GM18951 (cell line): ENCODE results near the gene RAP1GAP2.

Experiments used
- POLR2A ChIP-seq: IDR thresholded peaks from 4 replicates; pipeline ENCODE4 v1.6.1; 2011; ENCODE audit warnings: mild to moderate bottlenecking; ENCODE audit not compliant: insufficient read length, insufficient read depth; ENCODE audit errors: extremely low read depth
- in situ Hi-C: fragments of 300-500 bp; cut with MboI; formaldehyde crosslinking; loops from one replicate; pipeline ENCODE4 v1.12.0; 2022; ENCODE audit warnings: low sequenced_read_pairs, mixed read lengths, inconsistent platforms; ENCODE audit not compliant: unreplicated experiment

The RAP1GAP2 gene

DNA sequence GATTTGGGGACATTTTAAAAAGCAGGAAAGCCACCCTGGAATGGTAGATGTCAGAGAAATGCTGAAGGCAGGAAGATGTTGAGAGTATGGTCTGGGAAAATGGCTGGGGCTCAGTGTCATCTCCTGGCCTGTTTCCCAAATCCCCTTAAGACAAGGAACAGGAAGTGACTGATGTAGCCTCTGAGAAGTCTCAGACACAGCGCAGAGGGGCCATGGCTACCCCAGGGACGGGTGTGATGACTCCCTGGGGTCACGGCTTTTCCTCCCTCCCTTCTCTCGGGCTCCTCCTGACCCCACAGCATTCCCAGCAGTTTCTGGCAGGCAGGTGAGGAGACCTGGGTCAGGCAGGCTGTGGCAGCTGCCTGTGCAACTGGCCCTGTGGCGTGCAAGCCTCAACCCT, 45.4 kb downstream of the RAP1GAP2 start:
- no peak for TF ChIP-seq POLR2A
- in situ Hi-C loops: no loop called here

DNA sequence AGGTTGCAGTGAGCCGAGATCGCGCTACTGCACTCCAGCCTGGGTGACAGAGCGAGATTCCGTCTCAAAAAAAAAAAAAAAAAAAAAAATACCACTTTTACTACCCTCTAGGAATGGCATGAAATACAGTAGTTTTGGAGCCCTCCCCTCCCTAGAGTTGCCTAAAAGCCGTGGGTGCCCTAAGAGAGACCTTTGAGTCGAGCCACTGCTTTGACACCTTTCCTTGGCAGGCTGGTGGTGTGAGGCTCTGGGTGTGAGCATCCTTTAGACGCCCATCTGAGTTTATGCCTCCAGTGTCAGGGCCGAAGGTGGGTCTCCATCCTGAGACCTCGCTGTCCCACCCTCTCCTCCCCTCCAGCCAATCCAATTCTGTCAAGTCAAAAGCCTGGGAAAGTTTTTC, 46.2 kb downstream of the RAP1GAP2 start:
- TF ChIP-seq POLR2A: no peak
- in situ Hi-C loops: no loop called here

DNA sequence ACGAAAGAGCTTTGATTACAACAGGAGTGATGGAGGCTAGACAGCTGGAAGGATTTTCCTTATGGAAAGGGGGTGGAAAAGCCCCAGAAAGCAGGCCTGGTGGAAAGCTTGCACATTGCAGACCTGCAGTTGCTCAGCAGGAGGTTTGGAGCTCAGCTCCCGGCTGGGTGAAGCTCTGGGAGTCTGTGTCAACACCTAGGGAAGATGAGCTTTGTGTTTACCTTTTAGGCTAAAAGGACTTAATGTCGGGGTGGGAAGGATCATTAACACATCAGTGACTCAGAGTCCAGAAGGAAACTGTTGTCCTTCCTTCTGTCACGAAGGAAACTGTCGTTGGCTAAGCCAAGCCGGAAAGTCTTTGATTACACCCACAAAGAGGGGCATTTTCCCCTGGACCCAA, 48.2 kb downstream of the RAP1GAP2 start:
- no peak for TF ChIP-seq POLR2A
- in situ Hi-C loops: no loop called here

DNA sequence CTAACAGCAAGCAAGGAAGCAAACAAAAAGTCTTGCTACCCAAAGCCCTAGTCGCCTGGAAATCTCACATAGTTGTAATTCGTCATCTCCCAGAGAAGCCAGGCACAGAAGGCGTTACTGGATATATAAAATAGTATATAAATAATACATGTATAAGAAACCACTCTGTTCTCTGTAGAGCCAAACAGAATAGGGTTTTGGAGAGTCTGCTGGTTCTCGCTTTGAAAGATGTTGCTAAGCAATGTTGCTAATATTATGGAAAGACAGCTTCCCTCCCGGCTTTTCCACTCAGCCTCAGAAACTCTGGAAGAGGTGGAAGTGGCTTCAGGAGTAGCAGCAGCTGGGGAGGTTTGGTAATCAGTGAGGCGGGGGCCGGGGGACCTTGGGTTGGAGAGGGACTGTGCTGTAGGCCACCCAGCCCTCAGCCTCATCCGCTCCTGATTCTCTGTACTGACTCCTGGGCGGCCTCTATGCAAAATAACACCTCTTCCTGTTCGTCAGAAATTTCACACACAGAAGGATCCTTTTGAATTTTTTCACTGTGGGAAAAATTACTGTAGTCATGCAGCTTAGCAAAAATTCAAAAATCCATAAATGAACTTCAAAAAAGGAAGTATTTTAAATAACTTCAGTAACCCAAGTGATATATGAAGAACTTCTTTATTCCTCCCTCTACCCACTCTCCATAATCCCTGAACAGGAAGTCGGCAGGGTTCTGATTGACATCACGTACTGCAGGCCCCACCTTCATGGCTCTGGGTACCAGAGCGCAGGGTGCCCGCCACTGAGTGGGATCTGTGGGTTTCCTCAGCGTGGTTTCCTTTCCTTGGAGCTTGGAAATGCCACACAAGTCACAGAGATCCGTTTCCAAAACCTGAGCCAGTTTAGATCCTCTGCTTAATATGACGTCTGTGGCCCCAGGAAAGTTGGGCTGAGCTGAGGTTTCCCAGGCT, 51.4 kb downstream of the RAP1GAP2 start:
- in situ Hi-C loops: no loop called here
- no peak for TF ChIP-seq POLR2A

DNA sequence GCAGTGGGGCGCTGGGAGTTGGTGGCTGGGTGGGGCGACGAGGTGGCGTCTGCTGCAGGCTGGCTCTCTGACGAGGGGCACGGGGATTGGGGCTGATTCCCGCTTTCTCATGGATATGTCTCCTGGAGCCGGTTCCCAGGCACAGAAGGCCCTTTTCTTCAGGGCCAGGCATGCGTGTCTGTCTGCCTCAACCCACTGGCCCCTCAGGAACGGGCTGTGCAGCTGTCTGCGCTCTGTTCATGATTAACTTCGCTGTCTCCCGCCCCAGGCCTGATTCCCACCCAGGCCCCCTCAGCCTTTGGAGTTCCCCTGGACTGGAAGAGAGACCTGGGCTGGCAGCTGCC, 53.1 kb downstream of the RAP1GAP2 start:
- in situ Hi-C loops: no loop called here
- no peak for TF ChIP-seq POLR2A

DNA sequence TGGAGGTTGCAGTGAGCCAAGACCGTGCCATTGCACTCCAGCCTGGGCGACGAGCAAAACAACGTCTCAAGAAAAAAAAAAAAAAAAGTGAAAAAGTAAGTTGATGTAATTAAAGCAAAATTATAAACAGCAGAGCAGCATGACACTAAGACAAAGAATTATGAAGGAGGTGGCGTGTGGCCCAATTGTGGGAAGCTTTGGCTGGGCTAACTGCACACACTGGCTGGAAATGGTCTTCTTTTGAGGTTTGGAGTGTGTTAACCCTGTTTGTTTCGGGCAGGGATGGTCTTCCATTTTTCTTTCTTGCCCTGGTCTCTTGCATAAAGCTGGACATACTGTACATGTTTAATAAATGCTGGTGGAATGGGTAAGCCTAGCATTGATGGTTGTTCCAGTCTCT, 54.8 kb downstream of the RAP1GAP2 start:
- no peak for TF ChIP-seq POLR2A
- in situ Hi-C loops: loop anchor here (10.0 kb wide), 1 partner anchor 154 kb away; no protein-coding TSS in a partner anchor

DNA sequence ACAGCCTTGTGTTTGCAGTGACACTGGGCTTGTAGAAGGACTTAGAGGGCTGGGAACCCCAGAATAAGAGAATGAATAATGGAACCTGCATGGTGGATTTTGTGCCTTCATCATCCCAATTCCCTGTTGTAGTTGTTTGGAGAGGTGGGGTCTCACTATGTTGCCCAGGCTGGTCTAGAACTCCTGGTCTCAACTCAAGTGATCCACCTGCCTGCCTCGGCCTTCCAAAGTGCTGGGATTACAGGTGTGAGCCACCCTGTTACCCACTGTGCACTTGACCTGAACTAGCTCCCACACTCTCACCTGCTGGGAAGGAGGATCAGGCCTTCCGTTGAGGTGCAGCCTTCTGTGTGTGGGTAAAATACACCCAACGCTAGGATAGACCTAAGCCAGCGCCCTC, 55.4 kb downstream of the RAP1GAP2 start:
- no peak for TF ChIP-seq POLR2A
- in situ Hi-C loops: loop anchor here (10.0 kb wide), 1 partner anchor 153 kb away; no protein-coding TSS in a partner anchor

DNA sequence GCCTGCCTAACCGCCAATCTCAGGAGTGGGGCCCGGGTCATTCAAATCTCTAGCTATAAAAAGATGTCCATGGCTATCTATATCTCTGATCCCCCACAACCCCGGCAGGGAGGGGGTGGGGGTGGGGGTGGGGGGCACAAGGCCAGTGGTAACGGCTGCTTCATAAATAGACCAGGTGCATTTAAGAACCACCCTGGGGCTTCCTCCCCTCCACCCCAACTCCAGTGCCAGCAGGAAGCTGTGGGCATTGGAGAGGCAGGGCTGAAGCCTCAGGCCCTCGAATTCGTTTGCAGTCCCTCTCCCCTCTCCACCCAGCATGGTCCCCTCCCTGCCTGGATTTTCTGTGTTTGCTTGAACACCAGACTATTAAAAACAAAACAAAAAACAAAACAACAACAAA, 56.0 kb downstream of the RAP1GAP2 start:
- TF ChIP-seq POLR2A: no peak
- in situ Hi-C loops: loop anchor here (10.0 kb wide), 1 partner anchor 153 kb away; no protein-coding TSS in a partner anchor

DNA sequence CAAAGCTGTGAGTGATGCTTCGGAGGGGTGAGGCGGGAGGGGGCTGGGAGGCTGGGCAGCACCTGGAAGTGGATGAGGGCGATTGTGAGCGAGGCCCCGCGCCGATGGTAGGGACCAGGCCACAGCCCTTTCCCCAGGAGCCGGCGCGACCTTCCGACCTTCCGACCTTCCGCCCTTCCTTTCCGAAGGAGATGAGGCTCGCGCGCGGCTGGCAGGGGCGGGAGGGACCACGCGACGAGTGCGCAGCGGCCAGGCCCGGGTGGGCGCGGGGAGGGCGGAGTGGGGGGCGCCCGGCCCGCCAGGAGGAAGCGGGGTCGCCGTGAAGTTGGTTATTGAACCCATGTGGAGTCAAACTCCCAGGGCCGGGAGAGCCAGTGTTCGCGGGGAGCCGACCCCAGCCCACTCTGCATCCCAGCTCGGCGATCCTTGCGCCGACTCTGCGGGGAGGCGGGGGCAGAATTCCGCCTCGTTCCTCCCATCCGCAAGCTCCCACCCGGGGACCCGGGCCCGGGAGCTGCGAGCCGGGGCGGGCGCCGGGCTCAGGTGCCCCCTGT, 56.6 kb downstream of the RAP1GAP2 start:
- in situ Hi-C loops: loop anchor here (10.0 kb wide), 1 partner anchor 152 kb away; no protein-coding TSS in a partner anchor
- TF ChIP-seq POLR2A: no peak

DNA sequence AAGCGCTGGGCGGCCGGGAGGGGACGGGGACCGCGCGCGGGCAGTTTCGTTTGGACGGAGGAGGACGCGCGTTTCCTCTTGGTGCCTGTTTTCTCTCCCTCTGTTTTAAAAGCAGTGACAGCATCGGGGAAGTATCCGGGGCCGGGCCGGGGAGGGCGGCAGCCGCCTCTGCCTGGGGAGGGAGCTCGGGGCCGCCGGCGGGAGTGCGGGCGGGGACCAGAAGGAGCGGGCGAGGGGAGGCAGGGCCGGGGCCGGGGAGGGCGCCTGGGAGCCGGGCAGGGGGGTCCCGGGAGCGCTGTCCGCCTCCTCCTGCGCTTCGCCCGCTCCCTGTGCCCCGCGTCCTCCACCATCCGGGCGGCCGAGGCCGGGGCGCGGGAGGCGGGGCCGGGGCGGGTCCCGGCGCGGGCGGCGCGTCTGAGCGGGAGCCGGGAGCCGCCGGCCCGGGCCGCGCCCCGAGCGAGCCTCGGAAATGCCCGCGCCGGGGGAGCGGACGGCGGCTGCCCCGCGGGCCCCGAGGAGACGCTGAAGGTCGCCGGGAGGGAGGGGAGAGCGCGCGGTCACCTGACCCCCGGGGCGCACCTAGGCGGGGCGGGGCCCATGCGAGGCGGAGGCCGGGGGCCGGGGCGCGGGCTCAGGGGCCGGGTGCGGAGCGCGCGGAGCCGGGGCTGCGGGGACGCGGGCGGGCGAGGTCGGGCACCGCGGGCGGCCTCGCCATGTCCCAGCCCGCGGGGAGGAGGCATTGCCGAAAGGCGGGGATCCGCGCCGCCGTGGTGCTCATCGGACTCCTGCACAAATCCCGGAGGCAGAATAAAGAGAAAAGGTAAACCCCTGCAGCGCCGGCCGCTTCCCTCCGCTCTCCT, 57.3 kb downstream of the RAP1GAP2 start:
- no peak for TF ChIP-seq POLR2A
- in situ Hi-C loops: loop anchor here (10.0 kb wide), 1 partner anchor 151 kb away; no protein-coding TSS in a partner anchor

DNA sequence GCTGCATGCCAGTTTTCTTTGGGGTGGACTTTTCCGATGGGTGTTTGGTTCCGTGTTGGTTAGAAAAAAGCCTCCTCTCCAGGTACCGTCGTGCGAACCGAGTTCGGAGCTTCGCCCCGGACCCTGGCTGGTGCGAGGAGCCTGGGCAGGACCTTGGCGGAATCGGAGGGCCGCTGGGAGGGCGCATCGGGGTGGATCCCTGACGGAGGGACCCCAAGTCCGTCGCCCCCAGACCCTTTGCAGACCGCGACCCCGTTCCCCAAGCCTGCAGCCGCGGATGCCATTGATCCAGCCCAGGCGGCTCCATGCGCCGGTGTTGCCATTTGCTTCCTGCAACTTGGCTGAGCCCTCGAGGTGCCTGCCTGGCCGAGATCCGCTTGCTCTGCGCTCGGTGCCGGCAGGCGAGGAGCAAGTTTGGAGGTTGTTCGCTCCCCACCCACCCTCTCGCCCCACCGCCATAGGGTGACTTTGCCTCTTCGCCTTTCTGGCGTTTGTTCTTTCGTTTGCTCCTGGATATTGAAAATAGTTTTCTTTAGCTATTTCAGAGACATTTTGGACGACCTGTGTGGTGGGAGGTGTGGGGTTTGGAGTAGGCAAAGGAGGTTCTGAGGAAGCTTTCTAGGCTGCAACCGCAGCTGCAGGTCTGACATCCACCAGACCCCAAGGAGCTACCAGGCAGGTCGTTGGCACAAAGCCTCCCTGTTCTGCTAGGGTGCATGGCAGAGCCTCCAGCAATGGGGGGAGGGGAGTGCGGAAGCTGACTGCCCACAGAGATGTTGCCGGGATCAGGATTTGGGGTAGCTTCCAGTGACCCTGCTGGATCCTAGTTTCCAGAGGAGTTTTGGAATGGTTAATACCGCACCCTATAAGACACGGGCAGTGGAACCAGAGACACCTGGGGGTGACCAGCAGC, 58.2 kb downstream of the RAP1GAP2 start:
- no peak for TF ChIP-seq POLR2A
- in situ Hi-C loops: loop anchor here (10.0 kb wide), 1 partner anchor 150 kb away; no protein-coding TSS in a partner anchor

DNA sequence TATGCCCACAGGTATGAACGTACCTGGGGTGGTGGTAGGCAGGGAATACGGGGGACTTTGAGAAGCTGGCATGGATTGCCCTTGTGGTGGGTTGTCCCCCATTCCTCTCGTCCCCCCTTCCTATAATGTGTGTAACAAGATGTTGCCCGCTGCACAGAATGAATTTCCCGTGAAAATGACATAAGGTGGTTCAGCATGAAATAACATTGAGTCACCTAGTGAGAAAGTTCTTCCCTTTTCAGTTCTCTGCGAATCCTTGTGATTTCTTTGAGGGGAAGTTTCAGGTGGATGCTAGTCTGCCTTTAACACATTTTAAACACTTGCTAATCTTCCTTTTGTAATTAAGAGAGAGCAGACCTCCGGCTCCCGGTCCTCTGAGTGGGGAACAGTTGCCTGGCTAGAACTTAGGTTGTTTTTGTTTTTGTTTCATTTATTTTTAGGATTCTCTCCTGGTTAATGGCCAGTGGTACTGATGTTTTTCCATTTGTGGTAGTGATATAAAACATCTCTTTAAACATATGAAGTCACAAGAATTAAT, 58.9 kb downstream of the RAP1GAP2 start:
- no peak for TF ChIP-seq POLR2A
- in situ Hi-C loops: loop anchor here (10.0 kb wide), 1 partner anchor 150 kb away; no protein-coding TSS in a partner anchor

DNA sequence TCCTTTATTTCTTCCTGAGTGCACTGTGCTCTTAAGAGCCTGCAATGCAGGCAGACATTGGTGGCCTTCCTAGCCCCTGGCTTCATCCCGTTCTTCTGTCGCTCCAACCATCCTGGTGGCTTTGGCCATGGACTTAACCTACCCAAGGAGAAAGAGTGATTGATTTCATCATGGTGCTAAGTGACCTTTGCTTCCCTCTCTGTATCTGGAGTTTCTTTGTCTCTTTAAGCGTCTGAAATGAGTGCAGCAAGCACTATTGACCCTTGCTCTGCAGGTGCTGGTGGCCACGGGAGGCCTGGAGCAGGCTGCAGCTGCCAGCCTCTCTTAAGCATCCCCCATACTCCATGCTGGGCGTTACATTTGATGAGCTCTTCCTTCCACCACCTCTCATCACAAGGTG, 60.5 kb downstream of the RAP1GAP2 start:
- TF ChIP-seq POLR2A: no peak
- in situ Hi-C loops: loop anchor here (10.0 kb wide), 1 partner anchor 148 kb away; no protein-coding TSS in a partner anchor
